Esophagus muscularis mucosa (tissue), 3 donors: ENCODE results near the gene MBL2.

Experiments used
- CTCF ChIP-seq, 3 experiments: fragments of 200-600 bp in 2 of 3; fragments of 450-650 bp in 1 of 3; sonication (generic) in 2 of 3; IDR thresholded peaks; one replicate each; pipeline ENCODE4 v1.5.1; 2017 to 2019; ENCODE audit warnings: antibody characterized with exemption in 3 of 3, mild to moderate bottlenecking in 2 of 3, moderate library complexity in 1 of 3
- POLR2A ChIP-seq: fragments of 450-650 bp; IDR thresholded peaks from one replicate; pipeline ENCODE4 v1.6.1; 2017; ENCODE audit warnings: antibody characterized with exemption, moderate library complexity, mild to moderate bottlenecking, low read depth

GRCh38 chr10:52741851-52742250 is 30.7 kb downstream of the MBL2 start:
- TF ChIP-seq CTCF (IDR thresholded peaks at IDR 0.05), result no peak
- TF ChIP-seq POLR2A, result no peak
